HG03565 (cell line): Measurements from ENCODE around the gene PTPRN2.
"Not testable (repeated sequence)": the region's sequence is repeated elsewhere in the genome, so short reads cannot be mapped to it uniquely, and the experiment has no call there.

Experiments used
- ATAC-seq: cut with Tn5 transposase; IDR thresholded peaks from one replicate; pipeline ENCODE4 v1.9.1; 2021; ENCODE audit warnings: mild to moderate bottlenecking, moderate library complexity; ENCODE audit not compliant: unreplicated experiment

PTPRN2 gene

DNA sequence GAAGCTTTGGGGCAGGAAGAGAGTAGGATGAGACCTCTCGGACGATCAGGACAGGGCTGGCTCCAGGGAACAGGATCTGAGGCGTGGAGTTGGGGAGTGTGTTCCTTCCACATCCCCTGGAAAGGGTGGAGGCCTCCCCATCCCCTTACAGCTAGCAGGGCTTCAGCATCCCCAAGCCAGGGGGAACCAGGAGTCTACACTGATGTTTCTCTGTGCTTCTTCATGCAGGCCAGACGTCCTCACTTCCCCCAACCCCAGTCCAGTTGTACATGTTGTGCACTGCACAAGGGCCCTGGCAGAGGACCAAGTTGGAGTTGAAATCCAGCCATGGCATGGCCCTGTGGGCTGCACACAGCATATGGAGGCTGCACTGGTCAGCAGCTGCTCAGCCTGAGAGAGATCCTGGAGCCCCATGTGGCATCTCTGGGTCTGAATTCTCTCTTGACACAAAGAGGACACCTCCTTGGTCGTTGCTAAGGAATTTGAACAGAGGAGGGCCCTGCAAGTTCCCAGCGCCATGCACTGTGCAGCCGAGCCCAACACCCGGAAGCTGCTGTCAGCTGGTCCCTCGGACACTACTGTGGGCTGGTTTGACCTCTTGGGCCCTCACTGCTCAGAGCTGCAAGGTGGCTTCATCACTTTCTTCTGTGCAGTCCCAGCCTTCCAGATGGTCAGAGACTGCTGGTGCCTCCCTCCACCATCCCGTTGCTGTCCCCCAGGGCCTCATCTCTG is 1069.7 kb downstream of the PTPRN2 start:
- ATAC-seq: no peak

DNA sequence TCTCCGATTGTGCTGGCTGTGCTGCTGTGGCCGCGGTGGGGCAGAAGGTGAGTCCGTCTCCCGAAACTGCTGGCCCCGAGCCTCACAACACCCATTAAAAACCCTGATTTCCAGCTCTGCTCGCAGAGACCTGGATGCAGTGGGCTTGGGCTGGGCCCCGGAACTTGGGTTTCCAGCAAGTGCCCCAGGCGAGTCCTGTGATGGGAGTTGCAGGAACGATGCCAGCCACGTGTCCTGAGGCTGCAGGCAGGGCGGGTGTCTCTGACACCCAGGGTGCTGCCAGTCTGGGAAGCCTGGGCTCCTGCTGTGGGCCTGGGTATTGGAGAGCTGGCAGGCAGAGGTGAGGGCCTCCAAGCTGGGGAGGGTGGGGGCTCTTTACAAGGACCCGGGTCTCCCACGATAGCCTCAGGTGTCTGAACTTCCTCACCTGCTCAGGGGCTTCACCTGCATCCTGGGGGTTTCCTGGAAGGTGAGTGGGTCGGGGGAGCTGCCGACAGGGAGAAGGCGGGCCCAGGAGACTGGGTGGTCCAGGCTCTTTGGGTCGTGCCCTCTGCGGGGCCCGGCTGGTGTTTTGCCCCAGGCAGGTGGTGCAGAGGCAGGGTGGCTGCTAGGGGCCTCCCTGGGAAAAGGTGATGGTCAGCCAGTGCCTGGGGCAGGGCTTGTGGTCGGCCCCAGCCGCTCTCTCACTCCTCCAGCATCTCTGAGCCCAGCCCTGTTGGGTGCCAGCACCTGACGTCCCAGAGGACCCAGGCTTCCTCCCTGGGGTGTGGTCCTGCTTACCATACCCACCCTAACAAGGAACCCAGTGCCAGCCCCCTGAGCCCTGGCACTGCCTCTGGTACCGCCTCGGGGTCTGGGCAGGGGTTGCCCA is 1070.5 kb downstream of the PTPRN2 start:
- ATAC-seq: no peak

DNA sequence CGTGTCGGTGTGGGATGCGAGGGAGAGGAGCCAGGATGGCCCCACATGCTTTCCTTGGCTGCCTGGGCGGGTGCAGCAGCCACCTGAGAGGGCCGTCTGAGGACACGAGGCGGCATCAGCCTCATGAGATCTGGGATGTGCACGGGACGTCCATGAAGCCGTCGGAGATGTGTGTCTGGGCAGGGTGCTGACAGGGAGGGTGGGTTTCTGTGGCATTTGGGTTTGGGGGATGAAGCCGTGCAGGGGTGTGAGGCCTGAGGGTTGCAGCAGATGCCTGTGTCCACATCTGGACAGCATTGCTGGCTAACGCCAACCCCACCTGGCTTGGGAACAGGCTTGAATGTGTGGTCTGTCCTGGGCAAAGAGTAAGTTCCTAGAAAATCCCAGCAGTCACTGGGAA is 1071.3 kb downstream of the PTPRN2 start:
- ATAC-seq: no peak

DNA sequence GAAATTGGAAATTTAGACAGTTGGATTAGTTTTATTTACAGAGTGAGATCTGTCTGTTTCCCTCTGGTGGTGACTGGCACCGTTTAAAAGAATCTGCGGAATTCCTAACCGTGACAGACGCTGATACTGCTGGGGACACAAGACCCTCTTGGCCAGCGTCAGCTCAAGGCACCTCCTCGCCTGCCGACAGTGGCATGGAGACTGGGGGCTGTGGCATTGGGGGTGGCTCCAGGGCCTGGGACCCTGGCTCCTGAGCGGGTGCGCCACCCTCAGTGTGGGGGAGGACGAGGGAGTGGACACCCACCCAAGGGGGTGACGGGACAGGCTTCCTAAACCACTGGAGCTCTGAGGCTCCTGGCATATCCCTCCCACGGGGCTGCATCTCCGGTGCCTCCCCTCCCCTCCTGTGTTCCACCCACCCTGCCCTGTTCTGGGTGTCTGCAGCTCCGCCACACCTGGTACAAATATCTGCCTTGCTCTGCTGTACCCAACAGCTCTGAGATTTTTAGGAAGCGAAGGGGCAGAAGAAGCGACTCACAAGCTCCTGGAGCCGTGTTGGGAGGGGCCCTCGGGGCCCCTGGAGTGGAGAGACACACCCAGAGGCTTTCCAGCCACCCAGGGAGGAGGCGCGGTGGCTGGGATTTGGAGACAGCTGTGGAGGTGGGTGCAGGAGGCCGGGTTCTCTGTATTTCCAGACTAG is 1072.1 kb downstream of the PTPRN2 start:
- ATAC-seq: no peak

DNA sequence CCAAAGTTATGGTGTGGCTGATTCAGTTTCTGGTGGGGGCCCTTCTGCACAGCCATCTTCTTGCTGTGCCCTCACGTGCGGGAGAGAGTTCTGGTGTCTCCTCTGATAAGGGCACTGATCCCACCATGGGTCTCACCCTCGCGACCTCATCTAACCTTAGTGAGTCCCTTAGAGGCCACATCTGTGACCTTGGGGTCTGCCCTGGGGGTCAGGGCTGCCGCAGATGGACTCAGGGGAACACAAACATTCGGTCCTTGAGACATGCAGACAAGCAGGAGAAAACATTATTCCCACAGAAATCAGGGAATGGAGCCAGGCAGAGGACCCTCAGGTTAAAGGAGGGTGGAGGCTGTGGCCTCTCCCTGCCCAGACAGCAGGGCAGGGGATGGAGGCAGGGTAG is 1072.9 kb downstream of the PTPRN2 start:
- no peak for ATAC-seq

DNA sequence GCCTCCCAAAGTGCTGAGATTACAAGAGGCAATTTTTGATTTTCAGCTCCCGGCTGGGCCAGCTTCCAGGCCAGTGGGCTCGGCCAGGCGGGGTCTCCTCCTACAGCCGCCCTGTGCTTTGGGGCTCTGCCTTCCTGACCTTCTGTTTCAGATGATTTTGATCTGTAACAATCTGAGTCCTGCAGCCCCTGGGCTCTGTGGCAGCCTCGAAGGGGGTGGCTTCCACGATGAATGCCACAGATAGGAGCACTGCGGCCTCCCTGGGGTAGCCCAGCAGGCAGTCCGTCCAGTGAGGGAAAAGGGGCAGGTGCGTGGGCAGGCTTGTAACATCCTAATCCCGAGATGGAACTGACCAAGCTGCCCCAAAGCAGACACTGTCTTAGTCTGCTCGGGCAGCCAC is 1073.3 kb downstream of the PTPRN2 start:
- no peak for ATAC-seq

DNA sequence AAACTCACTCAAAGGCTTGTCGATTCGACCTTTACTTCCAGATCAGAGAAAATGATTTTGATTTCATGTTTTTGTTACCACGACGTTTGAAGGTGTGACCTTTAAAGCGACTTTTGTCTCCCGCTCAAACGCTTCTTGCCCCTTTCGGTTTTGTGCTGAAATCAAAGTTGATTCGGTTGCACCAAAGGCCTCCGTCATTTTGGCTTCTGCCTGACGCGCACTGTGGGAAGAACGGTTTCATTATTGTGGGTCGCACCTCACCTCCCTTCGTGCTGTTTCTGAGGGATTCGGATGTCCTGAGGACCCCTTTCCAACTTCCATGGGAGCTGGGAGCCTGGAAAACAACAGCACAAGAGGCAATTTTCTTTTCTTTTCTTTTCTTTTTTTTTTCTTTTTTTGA is 1073.9 kb downstream of the PTPRN2 start:
- no peak for ATAC-seq

DNA sequence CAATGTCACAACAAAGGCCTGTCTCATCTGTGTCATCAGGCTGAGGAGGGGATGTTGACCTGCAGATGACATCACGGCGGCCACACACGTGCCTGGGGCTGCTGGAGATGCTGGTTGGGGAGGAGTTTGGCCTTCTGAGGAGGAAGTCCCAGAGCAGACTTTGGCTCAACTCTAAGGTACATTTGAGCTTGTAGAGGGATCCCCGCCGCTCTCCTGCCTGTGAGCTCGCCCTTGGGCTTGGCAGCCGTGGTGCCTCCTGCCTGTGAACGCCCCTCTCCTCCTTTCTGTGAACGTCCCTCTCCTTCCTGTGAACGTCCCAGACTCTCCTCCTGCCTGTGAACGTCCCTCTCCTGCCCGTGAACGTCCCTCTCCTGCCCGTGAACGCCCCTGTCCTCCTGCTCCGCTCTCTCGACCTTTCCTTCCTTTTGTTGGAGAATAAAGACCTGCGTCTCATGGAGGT is 1074.4 kb downstream of the PTPRN2 start:
- ATAC-seq: no peak

DNA sequence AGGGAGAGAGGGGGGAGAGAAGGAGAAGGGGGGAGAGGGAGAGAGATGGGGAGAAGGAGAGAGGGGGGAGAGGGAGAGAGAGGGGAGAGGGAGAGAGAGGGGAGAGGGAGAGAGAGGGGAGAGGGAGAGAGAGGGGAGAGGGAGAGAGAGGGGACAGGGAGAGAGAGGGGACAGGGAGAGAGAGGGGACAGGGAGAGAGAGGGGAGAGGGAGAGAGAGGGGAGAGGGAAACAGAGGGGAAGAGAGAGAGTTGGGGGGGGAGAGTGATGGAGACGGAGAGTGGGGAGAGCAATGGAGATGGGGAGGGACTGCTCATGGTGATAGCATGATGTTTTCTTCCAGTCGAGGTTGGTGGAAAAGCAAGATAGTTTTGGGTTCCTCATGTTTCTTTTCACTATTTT is 1078.4 kb downstream of the PTPRN2 start:
- ATAC-seq: no peak

DNA sequence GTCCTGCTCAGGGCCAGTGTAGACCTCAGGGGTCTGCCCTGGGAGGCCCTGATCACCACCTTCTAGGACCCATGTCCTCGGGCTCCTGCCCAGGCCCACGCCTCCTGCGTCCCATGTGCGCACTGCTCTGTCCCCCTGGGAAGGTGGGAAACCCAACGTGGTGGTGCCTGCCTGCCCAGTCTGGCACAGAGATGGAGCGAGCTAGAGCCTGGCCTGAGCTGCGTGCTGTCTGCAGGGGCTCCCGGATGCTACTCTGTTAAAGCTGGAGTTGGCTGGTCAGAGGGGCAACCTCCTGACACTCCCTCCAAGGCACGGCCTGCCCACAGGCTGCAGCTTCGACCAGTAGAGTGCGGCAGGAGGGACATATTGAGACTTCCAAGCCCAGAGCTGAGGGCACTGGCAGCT is 1079.1 kb downstream of the PTPRN2 start:
- no peak for ATAC-seq

DNA sequence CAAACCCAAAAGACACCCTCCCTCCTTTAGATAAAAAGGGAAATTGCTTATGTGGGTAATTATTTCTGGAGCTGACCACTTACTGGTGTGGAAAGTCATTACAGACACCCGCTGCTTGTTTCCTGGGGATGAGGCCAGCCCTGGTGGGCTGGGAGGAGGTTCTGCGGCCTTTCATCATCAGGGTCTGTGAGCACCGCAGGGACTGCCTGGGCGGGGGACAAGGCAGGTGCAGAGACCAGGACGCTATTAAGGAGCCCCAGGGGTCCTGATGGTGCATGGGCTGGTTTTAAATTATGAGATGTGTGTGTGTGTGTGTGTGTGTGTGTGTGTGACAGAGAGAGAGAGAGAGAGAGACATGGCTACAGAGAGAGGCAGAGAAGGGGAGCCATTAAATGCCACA is 1079.6 kb downstream of the PTPRN2 start:
- ATAC-seq: no peak

DNA sequence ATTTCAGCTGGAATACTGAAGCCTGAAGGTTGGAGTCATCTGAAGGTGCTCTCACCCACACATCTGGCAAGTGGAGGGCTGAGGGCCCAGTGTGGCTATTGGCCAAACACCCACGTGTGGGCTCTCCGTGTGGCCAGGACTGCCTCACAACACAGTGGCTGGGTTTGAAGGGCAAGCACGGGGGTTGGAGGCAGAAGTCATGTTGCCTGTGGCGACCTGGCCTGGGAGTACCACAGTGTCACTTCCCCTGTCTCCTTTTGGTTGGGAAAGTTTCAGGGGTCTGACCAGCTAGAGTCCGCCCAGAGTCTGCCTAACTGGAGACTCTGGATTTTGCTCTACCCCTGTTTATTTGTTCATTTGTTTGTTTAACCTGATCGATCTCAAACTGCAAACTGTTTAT is 1081.4 kb downstream of the PTPRN2 start:
- ATAC-seq: no peak

DNA sequence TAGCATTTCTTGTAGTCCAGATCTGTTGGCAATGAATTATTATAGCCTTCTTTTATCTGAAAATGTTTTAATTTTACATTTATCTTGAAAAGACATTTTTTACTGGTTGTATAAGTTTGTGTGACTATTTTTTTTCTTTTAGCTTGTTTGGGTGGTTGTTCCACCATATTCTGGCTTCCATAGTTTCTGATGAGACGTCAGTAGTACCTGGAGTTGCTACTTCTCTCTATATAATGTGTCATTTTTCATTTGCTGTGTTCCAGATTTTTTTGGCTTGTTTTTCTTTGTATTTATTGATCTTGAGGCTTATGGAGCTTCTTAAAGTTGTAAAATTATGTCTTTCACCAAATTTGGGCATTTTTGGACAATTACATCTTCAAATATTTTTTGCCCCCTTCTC is 1082.0 kb downstream of the PTPRN2 start:
- ATAC-seq: no peak

DNA sequence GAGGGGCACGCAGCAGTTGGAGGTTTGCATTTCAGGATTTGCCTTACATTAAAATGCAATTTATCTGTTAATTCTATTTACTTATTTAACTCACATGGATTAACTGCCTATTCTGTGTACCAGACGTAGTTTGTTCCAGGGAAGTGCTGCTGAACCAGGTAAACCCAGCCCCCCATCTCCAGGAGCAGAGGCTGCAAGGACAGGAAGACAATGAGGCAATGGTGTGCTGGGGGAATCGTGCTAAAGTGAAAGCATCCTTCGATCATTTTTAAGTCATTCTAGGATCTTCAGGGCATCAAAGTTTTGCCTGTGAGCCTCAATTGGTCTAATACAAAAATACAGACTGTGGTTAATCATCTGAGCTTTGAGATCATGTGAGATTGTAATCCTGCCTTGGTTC is 1084.4 kb downstream of the PTPRN2 start:
- ATAC-seq: no peak

DNA sequence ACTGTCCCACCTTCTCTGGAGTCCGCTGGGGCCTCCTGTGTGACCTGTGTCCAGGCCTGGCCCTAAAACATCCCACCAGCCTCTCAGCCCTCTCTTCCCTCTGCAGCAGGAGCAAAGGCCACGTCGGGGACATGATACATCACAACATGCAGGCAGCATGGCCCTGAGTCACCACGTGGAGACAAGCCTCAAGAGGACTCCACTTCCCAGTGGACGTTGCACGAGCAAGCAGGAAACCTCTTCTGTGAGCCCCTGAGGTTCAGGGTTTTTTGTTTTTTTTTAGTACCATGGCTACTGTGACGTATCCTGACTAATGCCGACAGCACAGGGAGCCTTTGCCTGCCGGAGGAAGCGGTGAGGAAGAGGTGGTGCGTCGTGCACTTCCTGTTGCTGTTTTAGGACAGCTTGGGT is 1084.9 kb downstream of the PTPRN2 start:
- no peak for ATAC-seq

DNA sequence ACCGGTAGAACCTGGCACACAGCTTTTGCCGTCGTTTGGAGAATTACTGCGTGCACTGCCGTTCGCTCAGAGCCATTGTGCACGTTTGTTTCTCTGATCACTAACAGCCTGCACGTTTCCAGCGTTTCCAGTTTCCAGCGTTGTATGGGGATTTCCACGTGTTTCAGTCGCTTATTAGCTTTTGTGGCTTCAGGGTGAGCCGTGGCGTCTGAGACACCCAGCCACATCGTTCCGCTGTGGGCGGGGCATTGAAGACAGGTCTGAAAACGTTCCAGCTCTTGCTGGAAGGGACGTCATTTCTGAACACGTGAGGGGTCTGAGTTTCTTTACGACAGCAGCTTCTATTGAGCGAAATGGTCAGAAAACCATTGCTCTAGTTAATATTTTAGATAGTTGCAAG is 1086.0 kb downstream of the PTPRN2 start:
- no peak for ATAC-seq

DNA sequence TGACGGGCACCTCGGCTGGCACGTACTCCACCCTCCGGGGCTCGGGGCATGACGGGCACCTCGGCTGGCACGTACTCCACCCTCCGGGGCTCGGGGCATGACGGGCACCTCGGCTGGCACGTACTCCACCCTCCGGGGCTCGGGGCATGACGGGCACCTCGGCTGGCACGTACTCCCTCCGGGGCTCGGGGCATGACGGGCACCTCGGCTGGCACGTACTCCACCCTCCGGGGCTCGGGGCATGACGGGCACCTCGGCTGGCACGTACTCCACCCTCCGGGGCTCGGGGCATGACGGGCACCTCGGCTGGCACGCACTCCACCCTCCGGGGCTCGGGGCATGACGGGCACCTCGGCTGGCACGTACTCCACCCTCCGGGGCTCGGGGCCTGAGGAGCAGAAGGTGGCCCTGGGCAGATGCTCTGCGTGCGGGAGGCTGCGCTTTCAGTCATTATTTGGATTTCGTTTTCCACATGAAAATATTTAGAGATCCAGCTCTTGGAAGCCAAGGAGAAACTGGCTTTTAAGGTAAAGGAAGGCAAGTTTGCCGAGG is 1086.6 kb downstream of the PTPRN2 start:
- ATAC-seq: not testable (repeated sequence)

DNA sequence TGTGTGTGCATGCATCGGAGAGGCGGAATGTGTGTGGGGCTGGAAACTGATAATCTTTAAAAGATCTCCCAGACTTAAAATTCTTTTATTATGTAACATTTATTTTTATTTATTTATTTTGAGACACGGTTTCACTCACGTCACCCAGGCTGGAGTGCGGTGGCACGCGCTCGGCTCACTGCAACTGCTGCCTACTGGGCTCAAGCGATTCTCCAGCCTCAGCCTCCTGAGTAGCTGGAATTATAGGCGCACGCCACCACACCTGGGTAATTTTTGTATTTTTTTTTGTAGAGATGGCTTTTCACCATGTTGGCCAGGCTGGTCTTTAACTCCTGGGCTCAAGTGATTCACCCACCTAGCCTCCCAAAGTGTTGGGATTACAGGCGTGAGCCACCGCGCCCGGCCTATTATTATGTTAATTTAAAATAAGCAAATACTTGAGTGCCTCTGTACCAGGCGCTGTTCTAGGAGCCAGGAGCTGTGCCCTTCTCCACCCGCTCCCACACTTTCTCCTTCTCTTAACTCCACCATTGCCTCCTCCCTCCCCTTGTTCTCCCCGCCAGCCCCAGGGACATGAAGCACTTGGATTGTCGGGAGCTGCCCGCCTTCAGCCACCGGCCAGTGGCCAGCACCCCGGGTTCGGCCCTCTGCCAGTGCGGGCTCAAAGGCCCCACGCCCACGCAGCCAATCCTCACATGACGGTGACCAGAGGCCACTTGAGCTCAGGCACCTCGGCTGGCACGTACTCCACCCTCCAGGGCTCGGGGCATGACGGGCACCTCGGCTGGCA is 1087.3 kb downstream of the PTPRN2 start:
- no peak for ATAC-seq

DNA sequence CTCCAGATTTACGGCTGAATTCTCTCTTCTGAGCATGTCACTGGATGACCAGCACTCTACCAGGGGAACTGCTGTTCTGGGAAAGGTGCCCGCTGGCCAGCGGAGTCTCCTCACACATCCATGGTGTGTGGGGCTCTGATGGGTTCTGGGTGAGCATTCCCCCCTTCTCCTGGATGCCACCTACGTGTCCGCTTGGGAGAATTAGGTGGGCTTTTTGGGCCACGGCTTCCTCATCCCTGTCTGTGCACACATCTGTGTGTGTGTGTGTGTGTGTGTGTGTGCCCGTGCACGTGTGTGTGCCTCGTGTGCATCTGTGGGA is 1087.8 kb downstream of the PTPRN2 start:
- no peak for ATAC-seq

DNA sequence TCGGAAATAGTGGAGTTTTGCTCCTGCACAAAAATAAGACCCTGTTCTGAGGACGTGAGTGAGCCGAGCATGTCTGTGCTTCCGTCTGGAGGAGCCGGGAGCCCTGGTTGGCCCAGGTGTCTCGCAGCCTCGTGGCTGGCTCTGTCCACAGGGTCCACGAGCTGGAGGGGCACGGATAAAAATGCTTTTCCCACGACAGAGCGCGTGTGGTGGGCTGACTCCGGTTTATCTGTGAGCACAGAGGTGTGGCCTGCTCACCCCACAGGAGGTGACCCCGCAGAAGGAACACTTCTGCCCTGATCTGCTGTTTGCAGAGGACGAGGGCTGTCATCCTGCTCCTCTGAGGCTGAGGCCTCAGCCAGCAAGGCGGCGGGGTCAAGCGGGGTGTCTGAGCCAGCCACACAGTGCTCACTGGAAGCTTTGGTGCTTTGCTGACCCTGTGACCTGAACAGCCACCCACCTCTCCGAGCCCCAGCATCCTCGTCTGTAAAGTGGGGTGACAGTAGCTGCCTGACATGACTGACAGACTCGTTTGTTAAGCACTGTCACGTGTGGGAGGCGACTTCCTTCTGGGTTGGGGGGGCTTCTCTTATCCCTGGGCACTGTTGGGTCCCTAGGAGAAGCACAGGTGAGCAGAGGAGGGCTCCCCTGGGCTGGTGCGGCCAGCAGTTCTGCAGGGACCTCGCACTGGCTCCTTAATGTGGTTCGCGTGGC is 1088.3 kb downstream of the PTPRN2 start:
- no peak for ATAC-seq
